HG02870 (cell line): ENCODE data around the gene PKP2.
A peak's percentile ranks its signal among the peaks of the same experiment; 100 is the strongest.

Source experiments
- ATAC-seq: cut with Tn5 transposase; IDR thresholded peaks from one replicate; pipeline ENCODE4 v1.9.1; 2021; ENCODE audit warnings: mild to moderate bottlenecking, moderate library complexity; ENCODE audit not compliant: unreplicated experiment

PKP2 gene

DNA sequence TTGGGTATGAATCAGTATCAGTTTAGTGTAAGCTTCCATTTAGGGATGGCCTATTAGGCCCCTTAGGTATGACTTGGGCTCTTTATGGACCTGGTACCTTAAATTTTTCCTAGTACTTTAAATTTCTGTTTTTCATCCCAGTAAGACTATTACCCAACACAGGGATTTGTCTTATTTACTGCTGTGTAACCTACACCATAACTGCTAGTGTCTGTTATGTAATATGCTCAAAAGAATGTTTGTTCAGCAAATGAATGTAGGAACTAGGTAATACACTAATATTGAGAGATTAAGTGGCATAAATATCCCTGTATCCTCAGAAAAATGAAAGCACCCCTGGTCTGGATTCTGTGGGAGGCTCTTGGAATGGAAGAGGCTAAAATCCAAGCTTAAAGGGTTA lies 77.2 kb downstream of the PKP2 start:
- no peak for ATAC-seq

DNA sequence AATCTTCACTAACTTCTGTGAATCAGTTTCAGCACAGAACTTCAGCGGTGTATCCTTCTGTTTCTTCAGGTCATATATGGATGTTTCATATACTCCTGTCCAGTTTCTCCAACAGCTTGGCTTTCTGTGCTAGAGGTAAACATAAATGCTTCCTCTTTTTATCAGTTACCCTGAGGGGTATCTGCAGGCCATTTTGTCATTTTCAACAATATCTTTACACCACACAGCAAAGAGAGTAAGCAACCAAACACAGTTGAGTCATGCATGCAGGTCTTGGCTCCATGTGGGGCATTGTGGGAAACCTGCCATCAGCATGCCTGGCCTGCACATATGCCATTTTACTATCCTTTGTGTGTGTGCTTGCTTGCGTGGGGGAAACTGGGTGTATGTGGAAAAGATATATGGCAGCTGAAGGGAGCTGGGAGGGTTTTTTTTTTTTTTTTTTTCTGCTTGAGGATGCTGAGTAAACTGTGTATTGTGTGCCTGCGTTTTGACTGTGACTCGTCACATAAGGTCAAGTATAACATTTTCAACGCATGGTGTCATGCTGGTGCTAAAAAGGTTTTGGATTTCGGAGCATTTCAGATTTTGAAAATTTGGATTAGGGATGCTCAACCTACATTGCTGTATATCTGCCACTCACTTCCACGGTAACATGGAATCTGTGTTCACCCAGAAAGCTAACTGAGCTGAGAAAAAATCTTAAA lies 84.7 kb downstream of the PKP2 start:
- ATAC-seq: no peak

DNA sequence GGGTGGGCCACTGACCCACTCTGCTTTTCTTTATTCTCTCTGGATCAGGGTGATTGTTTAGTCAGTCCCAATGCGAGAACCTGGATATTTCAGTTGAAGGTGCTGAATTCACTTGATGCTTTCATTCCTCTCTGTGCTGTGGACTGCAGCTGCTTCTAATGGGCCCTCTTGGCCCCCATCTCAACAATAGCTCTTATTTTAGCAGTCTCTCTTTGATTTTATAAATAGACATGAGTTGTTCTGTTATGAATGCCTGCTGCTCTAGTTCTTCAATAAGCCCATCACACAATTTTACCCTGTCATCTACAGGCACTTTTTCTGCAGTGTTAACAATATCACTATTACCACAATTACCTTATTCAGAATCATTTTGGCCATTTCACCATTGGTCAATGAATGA lies 86.7 kb downstream of the PKP2 start:
- ATAC-seq: no peak

DNA sequence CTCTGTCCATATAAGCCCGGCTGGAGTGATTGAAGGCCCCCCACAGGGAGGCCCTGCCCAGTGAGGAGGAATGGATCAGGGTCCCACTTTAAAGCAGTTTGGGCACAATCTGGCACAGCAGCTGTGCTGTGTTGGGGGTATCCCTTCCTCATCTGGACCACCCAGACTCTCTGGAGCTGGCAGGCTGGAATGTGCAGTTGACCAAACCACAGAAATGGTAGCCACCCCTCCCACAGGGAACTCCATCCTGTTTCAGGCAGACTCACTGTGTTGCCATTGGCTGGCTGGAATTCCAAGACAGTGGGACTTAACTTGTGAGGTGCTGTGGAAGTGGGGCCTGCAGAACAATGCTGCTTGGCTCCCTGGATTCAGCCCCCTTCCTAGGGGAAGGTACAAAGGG lies 87.4 kb downstream of the PKP2 start:
- no peak for ATAC-seq

DNA sequence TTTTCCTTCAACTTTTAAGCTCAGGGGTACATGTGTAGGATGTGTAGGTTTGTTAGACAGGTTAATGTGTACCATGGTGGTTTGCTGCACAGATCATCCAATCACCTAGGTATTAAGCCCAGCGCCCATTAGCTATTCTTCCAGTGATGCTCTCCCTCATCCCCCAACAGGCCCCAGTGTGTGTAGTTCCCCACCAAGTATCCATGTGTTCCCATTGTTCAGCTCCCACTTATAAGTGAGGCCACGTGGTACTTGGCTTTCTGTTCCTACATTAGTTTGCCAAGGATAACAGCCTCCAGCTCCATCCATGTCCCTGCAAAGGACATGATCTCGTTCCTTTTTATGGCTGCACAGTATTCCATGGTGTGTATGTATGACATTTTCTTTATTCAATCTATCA lies 92.3 kb downstream of the PKP2 start:
- ATAC-seq: no peak

DNA sequence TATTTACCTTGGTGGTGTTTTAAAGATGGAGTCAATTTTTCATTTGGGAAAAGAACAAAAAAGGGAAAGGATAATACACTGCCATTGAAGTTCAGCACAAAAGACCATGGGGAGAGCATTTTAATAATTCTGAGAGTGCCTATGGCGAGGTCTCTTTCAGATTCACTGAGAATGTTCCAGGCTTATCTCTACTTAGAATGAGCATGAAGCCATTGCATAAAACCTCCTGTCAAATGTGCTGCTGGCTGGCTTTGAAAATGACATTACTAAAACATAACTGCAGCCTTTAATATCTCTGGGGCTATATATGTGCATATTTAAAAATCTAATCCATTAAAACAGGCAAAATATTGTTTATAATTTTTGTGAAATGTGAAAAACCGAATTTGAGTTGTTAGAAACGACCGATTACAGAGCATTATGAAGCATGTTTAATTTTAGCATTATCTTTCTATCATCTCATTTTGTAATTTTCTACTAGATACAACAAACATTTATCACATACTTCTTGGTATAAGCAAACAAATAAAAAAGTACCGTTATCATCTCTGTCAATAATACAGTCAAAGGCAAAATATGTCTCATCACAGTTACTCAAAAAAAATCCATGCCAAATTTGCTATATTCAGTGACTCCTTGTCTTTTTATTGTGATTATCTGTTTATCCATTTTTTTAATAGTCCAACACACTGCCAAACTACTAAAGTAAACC lies 95.2 kb downstream of the PKP2 start:
- no peak for ATAC-seq

DNA sequence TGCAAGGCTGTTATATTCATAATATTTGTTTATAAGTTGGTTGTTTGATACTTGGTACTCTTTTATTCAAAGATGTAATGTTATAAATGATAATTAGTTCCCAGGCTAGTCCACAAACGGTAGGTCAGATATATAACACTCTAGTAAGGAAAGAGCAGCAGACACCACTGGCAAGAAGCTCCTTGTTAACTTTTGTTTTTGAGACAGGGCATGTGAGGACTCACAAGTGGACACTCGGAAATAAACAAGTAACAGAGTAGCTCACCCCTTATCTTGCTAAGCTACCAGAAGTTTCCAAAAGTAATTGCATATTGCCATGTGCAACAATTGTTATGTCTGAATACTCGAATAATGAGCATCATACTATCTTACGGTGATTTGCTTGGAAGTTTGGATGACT lies 102.3 kb downstream of the PKP2 start:
- no peak for ATAC-seq

DNA sequence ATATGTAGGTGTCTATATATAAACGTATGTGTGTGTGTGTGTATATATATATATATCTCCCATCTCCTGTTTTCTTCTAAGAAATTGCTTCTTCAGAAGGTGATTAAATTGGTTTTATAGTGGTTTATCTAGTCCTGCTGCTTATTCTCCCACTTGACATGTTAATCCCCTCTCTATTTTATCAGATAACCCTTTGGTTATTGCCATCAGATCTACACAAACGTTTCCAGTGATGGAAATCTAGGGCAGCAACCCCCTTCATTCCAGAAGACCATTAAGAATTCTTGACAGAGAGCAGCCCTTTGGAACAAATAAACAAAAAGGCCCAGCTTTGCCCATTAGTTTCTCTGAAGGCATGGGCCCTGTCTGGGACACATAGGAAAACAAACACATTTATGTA lies 106.7 kb downstream of the PKP2 start:
- ATAC-seq: no peak

DNA sequence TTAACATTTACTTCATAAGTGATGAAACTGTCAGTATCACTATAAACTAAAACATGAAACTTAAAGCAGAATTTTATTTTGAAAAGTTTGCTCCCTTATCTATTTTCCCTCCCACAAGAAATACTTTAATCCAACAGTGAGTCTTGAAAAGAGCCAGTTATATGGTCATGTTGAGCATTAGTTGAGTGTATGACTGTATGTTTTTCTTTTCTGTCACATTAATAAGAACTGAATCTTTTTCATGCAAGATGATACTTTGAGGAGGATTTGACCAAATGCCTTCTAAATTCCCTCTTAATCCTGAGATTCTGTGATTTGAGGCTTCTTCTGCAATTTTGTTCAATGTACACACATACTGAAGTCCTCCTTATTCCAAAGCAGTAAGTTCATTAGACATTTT lies 107.1 kb downstream of the PKP2 start:
- no peak for ATAC-seq

DNA sequence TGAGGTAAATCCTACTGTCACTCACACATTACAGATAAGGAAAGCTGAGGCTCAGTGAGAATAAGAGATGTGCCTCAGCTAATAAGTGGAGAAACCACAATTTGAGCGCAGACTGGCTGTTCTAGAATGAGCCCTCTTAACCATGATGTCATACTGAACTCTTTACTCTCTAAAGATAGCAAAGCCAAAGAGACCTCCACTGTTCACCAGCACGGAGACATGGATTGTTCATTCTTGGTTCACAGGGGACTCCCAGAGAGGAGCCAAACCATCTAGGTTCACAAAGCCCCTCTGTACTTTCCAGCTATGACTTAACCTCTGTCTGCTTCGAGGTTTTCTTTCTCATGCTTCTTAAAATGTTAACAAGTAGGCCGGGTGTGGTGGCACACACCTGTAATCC lies 108.2 kb downstream of the PKP2 start:
- no peak for ATAC-seq

DNA sequence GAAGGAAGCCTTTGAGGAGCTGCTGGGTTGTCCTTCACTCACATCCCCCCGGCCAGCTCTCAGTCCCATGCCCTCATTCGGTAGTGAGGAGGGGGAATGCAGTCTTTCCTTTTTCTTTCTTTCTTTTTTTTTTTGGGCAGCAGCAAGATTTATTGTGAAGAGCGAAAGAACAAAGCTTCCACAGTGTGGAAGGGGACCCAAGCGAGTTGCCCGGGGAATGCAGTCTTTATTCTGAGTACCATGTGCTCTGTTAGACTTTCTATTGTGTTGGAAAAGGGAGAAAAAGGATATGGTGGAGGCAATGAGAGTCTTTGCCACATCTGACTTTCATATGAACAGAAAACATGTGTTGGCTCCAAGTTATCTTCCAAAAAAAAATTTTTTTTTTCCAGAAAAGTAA lies 111.0 kb downstream of the PKP2 start:
- no peak for ATAC-seq

DNA sequence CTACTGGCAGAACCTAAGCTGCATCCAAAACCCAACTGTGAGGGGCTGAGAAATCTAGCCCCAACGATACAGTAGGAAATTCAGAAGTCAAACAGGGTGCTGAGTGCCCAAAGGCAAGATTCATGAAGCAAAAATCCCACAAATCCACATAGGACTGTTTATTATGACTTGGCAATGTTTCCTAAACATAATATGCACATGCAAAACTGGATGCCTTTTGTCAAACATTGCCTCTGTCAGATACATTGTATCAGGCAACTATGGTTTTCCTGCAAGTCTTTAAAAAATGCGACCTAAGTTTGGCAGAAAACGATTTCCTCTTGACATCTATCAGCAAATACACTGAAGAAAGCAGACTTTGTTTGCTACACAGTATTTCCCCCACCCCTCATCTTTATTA lies 113.5 kb downstream of the PKP2 start:
- ATAC-seq: no peak

DNA sequence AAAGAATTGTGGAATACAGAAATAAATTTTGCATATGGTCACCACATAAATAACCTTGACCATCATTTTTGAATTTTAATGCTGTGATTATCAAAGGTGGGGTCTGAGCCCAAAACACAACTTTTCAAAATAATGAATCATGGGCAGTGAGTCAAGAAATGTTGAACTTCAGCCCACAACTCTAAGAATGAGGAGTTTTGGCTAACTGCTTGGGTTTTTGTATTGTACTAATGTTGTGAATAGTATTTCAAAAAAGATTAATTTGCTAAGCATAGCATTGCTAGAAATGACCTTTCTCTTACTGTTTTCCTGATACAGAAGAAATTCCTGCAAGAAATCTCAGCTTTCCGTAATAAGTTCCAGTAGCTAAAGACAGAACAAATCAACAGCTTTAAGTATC lies 116.5 kb downstream of the PKP2 start:
- ATAC-seq: no peak

DNA sequence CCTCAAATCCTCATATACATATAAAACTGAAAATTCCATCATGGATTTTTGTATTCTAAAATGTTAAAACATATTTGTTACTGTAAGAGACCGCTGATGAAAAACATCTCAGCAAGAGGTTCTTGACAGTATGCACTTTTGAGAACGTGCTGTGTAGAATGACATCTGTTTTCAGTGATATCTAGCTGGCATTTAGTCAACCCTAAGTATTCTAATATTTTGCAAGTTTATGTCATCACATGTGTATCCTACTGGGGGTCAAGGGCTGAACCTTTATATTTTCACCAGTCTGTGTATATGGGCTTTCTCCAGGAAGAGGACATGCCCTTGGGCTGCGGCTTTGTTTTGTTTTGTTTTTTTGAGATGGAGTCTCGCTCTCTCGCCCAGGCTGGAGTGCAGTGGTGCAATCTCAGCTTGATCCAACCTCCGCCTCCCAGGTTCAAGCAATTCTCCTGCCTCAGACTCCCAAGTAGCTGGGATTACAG lies 118.8 kb downstream of the PKP2 start:
- no peak for ATAC-seq

DNA sequence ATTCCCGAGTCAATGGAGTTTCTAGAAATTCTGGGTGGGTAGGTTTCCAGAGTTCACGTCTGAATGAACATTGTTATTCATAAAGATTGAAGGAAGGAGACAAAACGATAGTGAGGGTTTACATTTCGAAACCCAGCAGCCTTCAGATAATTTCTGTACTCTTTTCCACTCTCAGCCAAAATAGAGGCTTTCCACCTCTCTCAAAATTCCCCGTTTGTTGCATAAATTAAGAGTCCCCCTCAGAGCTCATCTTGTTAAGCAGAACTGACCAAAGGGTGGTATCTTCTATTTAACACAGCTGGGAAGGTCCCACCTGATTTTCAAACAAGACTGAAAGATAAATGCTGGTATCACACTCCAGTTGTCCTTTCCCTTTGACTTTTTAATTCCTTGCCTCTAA lies 119.4 kb downstream of the PKP2 start:
- peak; percentile 78 for ATAC-seq

DNA sequence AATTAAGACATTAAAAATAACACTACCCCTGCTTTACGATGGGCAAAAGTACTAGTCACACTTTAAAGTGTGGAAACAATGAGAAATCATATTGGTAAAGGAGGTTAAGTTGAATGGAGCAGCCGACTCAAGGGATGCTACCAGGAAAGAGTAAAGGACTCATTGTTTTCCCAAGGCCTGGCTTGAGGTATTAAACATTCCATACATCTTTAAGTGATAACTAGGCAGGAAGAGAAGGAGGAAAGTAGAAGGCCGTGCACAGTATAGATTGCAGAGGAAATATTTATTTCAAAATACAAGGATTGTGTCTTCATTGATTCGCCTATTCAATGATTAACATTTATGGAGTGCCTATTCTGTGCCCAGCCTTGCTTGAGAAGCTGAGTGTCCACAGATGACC lies 120.3 kb downstream of the PKP2 start:
- no peak for ATAC-seq

DNA sequence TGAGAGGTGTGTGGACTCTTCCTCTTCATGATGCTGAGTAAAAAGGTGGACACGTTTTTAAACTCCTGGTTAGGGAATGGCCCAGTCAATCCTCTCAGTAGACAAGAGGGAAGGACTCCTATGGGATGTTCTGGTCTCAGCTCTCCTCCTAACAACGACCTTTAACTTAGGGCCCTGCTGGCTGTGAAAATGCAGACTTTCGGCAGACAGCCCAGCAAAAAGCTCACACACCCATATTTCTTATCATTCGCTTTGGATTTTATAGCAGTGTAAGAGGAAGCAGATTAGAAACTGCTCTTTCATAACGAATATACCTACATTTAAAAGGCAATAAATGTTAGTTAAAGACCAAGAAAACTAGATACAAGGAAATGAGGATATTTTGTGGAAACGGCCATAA lies 122.9 kb downstream of the PKP2 start:
- ATAC-seq: no peak

DNA sequence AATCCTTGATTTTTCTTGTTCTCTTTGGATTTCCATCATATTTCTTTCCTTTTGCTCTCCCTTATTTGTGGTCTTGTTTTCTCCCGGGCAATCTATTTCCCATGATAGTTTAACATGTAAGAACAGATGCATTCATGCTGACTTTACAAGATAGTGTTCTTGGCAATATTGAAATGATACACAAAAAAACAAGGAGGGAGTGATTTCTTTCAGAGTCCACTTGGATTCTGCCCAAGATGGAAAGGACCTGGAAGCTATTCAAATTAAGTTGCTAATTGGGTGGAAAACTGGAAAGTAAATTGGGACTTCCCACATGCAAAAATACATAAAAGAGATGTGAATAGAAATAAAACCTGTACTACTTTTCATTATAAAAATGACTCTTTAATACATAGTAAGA lies 126.4 kb downstream of the PKP2 start:
- no peak for ATAC-seq

DNA sequence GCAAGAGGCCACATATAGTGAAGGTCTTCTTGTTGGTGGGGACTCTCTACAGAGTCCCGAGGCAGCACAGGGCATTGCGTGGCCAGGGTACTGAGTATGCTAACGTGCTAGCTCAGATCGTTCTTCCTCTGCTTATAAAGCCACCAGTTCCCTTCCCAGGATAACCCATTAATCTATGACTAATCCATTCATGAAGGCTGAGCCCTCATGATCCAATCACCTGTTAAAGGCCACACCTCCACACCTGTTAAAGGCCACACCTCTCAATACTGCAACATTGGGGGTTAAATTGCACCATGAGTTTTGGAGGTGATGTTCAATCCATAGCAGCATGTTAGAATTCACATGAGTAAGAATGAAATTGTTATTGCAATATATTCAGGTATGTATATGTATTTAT lies 128.1 kb downstream of the PKP2 start:
- no peak for ATAC-seq

DNA sequence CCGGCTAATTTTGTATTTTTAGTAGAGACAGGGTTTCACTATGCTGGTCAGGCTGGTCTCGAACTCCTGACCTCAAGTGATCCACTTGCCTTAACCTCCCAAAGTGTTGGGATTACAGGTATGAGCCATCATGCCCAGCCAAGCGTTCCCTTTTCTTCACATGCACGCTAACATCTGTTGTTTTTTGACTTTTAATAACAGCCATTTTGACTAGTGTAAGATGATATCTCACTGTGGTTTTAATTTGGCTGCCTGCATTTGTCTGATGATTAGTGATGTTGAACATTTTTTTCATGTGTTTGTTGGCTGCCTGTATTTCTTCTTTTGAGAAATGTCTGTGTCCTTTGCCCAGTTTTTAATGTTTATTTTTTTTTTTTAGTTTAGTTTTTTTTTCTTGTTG lies 130.7 kb downstream of the PKP2 start:
- ATAC-seq: no peak

DNA sequence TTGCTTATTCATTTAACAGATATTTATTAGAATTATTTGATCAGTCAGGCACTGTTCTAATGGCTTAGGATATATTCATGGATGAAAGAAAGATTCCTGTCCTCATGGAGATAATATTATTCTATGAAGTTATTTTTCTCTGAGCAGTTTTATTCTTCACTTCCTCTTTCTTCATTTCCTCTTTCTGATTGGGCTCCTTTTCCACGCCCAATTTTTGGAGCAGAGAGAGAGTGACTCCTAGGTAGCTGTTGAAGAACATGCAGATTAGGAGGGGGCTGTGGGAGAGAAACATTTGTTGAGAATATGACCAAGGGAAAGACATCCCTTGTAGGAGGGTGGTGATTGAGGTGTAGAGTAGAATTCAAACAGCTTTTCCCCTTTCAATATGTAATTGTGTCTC lies 134.9 kb downstream of the PKP2 start:
- ATAC-seq: no peak

DNA sequence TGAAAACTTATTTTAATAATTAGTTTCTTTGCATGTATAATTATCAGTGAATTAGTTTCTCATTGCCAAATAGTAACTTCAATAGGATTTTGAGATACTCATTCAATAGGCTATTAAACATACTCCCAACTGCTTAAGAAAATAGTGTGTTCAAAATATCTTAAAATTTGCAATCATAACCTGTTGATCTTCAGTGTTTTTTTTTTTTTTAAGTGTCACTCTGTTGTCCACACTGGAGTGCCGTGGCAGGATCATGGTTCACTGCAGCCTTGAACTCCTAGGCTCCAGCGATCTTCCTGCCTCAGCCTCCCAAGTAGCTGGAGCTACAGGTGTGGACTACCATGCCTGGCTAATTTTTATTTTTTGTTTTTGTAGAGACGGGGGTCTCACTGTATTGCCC lies 139.4 kb downstream of the PKP2 start:
- no peak for ATAC-seq
